Activated naive CD4-positive, alpha-beta T cell treated with anti-CD3 and anti-CD28 coated beads, Interleukin-2, amount 50 U/mL, for 16 hours (primary cell): ENCODE data around the gene KIR2DL3.
"Not testable (repeated sequence)": the region's sequence is repeated elsewhere in the genome, so short reads cannot be mapped to it uniquely, and the experiment has no call there.

ENCODE experiments used
- DNase-seq: peaks from one replicate; pipeline ENCODE4 v3.0.0-alpha.2; 2020

KIR2DL3 gene

GRCh38 chr19:54744080-54744479 lies 5.8 kb downstream of the KIR2DL3 start:
- DNase-seq: not testable (repeated sequence)

- DNase-seq: not testable (repeated sequence)
These were observed 9.5 kb downstream of the KIR2DL3 start for GRCh38 chr19:54747614-54748322.

- DNase-seq: not testable (repeated sequence)
These were observed 12.0 kb downstream of the KIR2DL3 start for GRCh38 chr19:54750276-54750675.

GRCh38 chr19:54756204-54757110 lies 18.1 kb downstream of the KIR2DL3 start:
- DNase-seq: not testable (repeated sequence)

GRCh38 chr19:54758577-54758976 lies 20.3 kb downstream of the KIR2DL3 start:
- not testable (repeated sequence) for DNase-seq

- not testable (repeated sequence) for DNase-seq
These were observed 25.9 kb downstream of the KIR2DL3 start for GRCh38 chr19:54764219-54764618.

DNA sequence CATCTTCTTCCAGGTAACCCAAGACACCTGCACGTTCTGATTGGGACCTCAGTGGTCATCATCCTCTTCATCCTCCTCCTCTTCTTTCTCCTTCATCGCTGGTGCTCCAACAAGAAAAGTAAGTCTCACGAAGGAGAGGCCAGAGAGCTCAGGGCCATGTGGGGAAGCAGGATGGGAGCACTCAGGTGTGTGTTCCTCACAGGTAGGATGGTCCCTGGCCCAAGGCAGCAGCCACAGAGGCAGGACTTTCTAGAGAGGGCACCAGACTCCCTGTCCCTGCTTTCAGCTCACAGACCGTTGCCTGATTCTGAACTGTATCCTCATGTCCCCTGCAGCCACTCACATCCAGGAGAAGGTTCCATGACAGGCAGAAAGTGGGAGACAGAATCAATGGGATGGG lies 28.2 kb downstream of the KIR2DL3 start:
- not testable (repeated sequence) for DNase-seq

DNA sequence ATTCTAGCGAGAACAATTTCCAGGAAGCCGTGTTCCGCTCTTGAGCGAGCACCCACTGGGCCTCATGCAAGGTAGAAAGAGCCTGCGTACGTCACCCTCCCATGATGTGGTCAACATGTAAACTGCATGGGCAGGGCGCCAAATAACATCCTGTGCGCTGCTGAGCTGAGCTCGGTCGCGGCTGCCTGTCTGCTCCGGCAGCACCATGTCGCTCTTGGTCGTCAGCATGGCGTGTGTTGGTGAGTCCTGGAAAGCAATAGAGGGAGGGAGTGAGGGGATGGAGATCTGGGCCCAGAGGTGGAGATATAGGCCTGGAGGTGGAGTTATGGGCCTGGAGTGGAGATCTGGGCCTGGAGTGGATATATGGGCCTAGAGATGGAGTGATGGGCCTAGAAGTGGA lies 31.3 kb downstream of the KIR2DL3 start, which contains the start of gene KIR2DL1:
Gene KIR2DL1, plus strand, starts transcription at position 148 of the 400 bp plus-strand sequence. Its CDS starts 58 bp downstream, at position 206.
- DNase-seq: not testable (repeated sequence)

DNA sequence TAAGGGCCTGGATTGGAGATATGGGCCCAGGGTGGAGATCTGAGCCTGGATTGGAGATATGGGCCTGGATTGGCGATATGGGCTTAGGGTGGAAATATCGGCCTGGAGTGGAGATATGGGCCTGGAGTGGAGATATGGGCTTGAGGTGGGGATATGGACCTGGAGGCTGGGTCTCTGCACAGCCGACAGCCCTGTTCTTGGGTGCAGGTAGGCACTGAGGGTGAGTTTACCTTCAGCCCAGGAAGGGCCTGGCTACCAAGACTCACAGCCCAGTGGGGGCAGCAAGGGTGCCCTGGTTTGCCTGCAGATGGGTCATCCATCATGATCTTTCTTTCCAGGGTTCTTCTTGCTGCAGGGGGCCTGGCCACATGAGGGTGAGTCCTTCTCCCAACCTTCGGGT lies 32.2 kb downstream of the KIR2DL3 start:
- DNase-seq: not testable (repeated sequence)

DNA sequence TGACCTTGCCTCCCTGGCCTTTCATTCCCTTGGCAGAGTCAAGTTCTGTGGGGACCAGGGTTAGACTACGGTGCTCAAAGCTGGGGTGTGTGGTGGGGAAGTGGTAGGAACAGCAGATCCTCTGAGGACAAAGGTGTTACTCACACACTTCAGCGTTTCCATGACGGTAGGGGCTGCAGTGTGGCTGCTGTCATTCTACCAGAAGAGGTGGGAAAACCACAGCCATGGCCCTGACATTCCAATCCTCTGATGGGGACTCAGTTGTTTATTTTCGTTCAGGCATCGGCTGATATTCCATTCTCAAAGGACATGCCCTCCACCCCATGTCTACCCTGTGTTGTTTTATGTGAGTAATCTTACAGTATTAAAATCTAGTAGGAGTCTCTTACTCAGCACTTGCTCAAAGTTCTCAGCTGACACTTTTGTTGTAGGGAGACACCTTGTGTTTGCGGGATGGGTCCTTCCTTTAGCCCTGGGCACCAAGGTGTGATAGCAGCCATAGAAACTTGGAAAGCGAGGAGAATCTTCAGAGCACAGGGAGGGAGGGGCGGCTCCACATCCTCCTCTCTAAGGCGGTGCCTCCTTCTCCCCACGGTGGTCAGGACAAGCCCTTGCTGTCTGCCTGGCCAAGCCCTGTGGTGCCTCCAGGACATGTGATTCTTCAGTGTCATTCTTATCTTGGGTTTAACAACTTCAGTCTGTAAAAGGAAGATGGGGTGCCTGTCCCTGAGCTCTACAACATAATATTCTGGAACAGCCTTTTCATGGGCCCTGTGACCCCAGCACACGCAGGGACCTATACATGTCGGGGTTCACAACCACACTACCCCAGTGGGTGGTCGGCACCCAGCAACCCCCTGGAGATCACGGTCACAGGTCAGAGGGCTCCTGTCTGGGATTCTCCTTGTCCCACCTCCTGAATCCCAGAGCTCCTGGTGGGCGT lies 33.0 kb downstream of the KIR2DL3 start:
- not testable (repeated sequence) for DNase-seq

GRCh38 chr19:54772666-54773065 lies 34.4 kb downstream of the KIR2DL3 start:
- DNase-seq: not testable (repeated sequence)

- DNase-seq: not testable (repeated sequence)
These were observed 36.9 kb downstream of the KIR2DL3 start for GRCh38 chr19:54775095-54775815.

- DNase-seq: not testable (repeated sequence)
These were observed 37.5 kb downstream of the KIR2DL3 start for GRCh38 chr19:54775830-54776229.

DNA sequence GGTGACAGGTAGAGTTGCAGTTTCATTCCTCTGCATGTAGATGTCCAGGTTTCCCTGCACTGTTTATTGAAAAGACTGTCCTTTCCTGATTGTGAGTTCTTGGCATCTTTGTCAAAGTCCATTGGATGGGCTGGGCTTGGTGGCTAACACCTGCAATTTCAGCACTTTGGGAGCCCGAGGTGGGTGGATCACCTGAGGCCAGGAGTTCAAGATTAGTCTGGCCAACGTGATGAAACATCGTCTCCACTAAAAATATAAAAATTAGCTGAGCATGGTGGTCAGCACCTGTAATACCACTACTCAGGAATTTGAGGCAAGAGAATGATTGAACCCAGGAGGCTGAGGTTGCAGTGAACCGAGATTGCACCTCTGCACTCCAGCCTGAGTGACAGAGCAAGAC lies 39.5 kb downstream of the KIR2DL3 start:
- not testable (repeated sequence) for DNase-seq

DNA sequence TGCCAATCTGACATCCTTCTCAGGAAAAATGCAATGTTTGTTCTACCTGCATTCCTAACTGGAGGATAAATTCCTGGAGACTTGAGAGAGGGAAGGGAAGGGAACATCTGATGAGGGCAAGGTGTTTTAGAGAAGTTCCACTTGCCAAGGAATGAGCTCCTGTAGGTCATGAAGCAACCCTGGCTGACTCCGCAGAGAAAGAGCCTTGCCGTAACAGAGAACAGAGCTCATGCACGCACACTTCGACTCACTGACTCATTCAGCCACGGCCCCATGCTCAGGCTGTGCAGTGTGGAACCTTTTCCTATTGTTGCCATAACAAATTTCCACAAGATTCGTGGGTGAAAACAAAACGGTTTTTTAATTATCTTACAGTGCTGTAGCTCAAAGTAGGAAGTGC lies 40.6 kb downstream of the KIR2DL3 start:
- DNase-seq: not testable (repeated sequence)

DNA sequence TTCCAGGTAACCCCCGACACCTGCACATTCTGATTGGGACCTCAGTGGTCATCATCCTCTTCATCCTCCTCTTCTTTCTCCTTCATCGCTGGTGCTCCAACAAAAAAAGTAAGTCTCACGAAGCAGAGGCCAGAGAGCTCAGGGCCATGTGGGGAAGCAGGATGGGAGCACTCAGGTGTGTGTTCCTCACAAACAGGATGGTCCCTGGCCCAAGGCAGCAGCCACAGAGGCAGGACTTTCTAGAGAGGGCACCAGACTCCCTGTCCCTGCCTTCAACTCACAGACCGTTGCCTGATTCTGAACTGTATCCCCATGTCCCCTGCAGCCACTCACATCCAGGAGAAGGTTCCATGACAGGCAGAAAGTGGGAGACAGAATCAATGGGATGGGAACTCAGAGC lies 44.6 kb downstream of the KIR2DL3 start:
- not testable (repeated sequence) for DNase-seq

DNA sequence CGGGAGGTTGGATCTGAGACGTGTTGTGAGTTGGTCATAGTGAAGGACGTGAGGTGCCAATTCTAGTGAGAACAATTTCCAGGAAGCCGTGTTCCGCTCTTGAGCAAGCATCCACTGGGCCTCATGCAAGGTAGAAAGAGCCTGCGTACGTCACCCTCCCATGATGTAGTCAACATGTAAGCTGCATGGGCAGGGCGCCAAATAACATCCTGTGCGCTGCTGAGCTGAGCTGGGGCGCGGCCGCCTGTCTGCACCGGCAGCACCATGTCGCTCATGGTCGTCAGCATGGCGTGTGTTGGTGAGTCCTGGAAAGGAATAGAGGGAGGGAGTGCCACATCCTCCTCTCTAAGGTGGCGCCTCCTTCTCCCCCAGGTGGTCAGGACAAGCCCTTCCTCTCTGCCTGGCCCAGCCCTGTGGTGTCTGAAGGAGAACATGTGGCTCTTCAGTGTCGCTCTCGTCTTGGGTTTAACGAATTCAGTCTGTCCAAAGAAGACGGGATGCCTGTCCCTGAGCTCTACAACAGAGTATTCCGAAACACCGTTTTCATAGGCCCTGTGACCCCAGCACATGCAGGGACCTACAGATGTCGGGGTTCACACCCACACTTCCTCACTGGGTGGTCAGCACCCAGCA lies 47.9 kb downstream of the KIR2DL3 start:
- DNase-seq: not testable (repeated sequence)

GRCh38 chr19:54788154-54788553 lies 49.8 kb downstream of the KIR2DL3 start:
- DNase-seq: not testable (repeated sequence)

GRCh38 chr19:54790711-54791110 lies 52.4 kb downstream of the KIR2DL3 start:
- DNase-seq: no peak

- DNase-seq: no peak
These were observed 53.2 kb downstream of the KIR2DL3 start for GRCh38 chr19:54791476-54791875.

DNA sequence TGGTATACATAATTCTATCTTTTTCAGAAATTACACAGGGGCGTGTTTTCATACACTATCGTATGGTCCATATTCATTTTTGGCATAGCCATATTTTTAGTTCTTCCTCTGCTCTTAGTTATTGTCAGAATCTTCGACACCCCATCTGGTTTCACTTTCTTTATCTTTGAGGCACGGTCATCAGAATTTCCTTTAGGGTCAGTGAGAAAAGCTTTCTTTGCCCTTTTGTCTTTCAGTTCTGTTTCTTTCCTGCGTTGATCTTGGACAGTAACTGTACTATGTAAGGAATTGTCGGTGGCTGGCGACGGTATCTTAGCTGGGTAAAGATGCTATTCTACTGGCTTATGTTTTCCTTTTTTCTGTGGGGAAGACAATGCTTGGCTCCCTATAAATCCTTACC lies 54.5 kb downstream of the KIR2DL3 start:
- DNase-seq: no peak
